Loucy (cell line): Measurements from ENCODE around the gene PRKAR2B.

Experiments used
- EZH2phosphoT487 ChIP-seq: fragments of 200-600 bp; IDR thresholded peaks from 2 replicates; pipeline ENCODE4 v1.6.1; 2018; ENCODE audit warnings: antibody characterized with exemption, mild to moderate bottlenecking, moderate library complexity, borderline replicate concordance
- TF ChIP-seq, protein P1 (sequence below): fragments of 200-600 bp; sonication (generic); conservative IDR thresholded peaks from 2 replicates; pipeline ENCODE4 v1.5.1; 2014; ENCODE audit warnings: mild to moderate bottlenecking, antibody characterized with exemption, low read length

DNA sequence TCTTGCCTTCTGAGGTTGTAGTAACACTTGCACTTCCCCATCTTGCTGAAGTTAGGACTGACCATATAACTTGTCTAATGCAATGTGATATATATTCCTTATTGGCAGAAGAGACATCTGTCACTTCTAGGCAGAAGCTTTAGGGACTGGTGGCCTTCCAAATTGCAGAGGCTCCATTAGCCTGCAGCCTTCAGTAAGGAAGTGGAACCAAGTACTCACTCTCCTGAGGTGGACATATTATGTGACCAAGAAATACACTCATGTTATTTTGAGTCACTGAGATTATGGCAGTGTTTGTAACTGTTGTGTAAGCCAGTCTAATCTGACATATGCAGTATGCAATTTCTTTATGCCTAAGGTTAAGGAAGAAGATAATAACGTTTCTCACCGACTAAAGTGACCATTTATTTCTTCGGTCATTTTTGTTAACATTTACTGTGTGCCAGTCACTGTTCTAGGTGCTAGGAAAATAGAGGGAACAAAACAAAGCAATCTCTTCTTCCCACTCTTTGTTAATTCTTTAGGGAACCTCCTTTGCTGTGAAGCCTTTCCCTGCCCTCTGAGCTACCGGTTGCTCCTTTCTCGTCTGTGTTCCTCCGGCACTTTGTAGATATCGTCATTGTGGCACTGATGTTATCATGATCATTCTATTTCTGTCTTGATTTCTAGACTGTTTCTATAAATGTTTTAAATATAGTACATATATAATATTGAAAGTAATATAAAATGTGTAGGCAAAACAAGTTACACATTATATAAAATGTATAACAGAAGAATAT lies 71.4 kb downstream of the PRKAR2B start:
- TF ChIP-seq, protein P1, sequence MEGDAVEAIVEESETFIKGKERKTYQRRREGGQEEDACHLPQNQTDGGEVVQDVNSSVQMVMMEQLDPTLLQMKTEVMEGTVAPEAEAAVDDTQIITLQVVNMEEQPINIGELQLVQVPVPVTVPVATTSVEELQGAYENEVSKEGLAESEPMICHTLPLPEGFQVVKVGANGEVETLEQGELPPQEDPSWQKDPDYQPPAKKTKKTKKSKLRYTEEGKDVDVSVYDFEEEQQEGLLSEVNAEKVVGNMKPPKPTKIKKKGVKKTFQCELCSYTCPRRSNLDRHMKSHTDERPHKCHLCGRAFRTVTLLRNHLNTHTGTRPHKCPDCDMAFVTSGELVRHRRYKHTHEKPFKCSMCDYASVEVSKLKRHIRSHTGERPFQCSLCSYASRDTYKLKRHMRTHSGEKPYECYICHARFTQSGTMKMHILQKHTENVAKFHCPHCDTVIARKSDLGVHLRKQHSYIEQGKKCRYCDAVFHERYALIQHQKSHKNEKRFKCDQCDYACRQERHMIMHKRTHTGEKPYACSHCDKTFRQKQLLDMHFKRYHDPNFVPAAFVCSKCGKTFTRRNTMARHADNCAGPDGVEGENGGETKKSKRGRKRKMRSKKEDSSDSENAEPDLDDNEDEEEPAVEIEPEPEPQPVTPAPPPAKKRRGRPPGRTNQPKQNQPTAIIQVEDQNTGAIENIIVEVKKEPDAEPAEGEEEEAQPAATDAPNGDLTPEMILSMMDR: no peak
- no peak for TF ChIP-seq EZH2phosphoT487
